Measurements from ENCODE around the gene TEX19.
A peak's percentile ranks its signal among the peaks of the same experiment; 100 is the strongest.

TEX19 gene

DNA sequence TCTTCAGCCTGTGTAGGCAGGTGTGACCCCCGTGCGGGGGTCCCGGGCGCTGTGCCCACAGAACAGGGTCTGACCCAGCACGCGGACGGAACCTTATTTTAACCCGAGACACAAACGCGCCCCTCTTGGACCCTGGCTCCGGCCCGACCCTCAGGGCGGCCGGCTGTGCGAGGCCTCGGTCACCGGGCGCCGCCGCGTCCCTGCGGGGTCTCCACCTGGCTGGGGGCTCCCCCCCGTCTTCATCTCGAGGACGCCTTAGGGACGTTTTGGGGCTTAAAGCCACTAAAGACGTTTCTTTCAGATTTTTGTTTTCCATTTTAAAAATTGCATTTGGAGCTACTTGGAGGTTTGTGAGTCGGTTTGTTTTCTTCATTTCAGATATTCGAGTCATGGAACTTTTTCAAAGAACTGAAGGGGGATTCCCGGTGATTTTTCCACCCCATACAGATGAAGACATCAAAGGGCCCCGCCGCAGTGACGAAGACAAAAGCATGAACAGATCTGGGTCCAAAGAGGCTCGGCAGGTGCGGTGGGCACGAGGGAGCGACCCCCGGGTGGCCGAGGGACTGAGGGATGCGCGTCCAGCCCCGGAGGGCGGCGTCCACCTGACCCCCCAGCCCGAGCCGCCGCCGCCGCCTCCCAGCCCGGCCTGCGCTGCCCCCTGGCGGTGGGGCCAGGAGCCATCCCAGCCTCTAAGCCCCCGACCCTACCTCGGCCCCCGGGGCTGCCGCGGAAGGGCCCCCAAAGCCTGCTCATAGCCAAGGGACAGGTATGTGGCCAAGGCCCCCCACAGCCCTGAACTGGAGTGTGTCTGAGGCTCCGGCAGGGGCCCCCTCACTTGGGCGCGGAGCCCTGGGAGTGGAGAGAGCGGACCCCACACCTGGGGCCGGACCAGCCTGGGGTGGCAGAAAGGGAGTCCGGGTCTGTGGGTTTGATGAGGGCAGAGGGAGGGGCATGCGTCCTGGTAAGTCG lies 37.8 kb upstream of the TEX19 start:
- H3K4me3 ChIP-seq (ENCODE audit: low read depth, low read length) = no peak overlapping the region

- no peak overlapping the region for H3K4me3 ChIP-seq (ENCODE audit: low read depth, low read length)
These were observed 37.0 kb upstream of the TEX19 start for GRCh38 chr17:82321947-82322466.

DNA sequence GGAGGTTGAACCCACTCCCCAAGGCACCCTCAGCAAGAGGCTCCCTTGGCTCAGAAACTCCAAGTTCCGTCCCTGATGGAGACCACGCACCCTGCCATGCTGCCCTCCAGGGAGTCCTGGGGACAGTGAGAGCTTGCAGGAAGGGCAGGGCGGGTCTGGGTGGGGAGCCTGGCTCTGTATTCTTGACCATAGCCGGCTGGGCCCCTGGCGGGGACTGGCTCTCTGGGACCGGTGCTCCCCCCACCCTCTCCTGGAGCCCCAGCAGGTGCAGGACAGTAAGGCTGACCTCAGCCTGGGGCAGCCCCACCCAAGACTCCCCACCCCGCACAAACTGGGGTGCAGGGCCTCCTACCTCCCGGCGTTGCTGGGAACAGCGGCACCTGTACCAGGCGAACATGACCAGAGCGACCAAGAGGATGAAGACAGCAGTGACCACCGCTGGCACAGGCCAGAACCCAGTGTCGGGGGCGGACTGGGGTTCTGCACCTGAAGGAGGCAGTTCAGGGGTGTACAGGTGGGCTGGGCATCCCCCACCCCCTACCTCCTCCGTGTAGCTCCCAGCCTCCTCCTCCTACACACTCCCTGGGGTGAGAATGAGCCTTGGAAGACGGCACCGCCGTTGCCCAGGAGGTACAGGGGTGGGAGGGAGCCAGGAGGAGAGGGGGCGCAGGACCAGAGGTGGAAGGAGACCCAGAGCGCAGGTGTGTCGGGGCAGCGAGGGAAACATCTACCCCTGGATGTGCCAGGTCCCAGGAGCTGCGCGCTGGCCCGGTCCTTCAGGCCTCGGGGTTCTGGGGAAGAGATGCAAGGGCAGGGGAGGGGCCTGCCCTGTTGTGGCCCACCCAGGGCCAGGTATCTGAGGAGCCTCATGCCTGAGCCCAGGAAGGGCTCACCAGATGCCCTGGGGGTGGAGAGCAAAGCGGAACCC lies 36.3 kb upstream of the TEX19 start:
- H3K4me3 ChIP-seq (ENCODE audit: low read depth, low read length) = no peak overlapping the region

GRCh38 chr17:82323514-82324234 lies 35.4 kb upstream of the TEX19 start:
- no peak overlapping the region for H3K4me3 ChIP-seq (ENCODE audit: low read depth, low read length)

- H3K4me3 ChIP-seq (ENCODE audit: low read depth, low read length) = no peak overlapping the region
These were observed 34.3 kb upstream of the TEX19 start for GRCh38 chr17:82324566-82325285.

GRCh38 chr17:82325286-82326180 lies 33.5 kb upstream of the TEX19 start:
- H3K4me3 ChIP-seq (ENCODE audit: low read depth, low read length) = no peak overlapping the region

- no peak overlapping the region for H3K4me3 ChIP-seq (ENCODE audit: low read depth, low read length)
These were observed 31.8 kb upstream of the TEX19 start for GRCh38 chr17:82327289-82327688.

DNA sequence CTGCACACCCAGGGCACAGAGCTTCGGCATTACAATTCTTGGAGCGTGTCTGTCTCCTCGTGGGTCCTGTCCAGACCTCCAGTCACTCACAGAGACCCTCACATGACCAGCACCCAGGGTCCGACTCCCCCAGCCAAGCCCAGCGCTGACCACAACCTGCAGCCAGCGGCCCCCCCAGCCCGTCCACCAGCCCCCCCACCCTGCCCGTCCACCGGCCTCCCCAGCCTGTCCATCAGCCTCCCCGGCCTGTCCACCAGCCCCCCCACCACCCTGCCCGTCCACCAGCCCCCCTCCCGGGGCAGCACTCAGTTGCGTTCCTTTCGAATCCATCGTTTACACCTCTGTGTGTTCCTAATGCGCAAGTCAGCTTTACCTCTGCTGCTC lies 31.3 kb upstream of the TEX19 start:
- H3K4me3 ChIP-seq (ENCODE audit: low read depth, low read length) = no peak overlapping the region

GRCh38 chr17:82328141-82328993 lies 30.7 kb upstream of the TEX19 start:
- no peak overlapping the region for H3K4me3 ChIP-seq (ENCODE audit: low read depth, low read length)

DNA sequence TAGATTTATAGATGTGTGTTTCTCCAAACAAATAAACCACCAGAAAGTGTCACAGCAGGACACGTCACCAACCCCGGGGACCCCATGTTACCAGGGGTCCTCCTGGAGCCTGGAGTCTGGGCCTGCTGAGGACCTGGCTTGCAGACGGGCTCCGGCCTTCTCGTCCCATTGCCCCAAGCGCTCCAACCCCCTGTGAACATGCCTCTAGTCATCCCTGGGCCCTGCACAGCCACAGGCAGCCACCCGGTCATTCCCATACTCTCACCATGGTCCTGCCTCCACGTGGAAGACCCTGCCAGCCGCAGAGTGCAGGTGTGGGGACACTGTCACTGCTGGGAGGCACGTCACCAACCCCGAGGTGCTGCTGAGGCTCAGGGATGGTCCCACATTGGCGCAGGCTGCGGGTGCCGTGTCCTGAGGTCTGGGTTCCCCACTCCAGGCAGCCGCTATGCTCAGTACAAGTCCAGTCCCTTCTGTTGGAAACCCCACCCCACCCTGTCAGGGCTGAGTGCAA lies 30.0 kb upstream of the TEX19 start:
- H3K4me3 ChIP-seq (ENCODE audit: low read depth, low read length) = no peak overlapping the region

DNA sequence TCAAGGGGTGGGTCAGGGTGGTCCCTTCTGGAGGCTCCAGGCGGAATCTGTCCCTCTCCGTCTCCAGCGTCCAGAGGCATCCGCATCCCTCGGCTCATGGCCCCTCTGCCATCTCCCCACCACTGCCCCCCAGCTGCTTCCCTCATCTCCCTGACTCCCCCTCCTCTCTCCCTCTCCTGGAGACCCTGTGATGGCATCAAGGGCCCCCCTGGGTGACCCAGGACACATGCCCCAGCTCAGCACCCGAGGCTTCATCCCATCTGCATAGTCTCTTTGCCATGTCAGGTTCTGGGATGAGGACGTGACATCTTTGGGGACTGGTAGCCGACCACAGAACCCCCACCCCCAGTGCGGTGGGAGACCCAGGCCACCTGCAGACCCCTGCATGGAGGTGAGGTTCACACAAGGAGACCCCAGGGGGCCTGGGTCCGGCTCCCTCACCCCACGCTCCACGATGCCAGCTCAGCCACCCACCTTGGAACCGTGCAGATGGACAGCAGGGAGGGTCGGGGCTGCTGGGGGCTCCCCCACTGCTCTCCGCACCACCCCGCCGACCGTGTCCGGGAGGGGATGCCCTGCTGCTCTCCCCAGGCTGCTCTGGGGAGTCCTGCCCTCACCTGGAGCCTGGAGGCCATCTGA lies 29.2 kb upstream of the TEX19 start:
- H3K4me3 ChIP-seq (ENCODE audit: low read depth, low read length) = no peak overlapping the region

DNA sequence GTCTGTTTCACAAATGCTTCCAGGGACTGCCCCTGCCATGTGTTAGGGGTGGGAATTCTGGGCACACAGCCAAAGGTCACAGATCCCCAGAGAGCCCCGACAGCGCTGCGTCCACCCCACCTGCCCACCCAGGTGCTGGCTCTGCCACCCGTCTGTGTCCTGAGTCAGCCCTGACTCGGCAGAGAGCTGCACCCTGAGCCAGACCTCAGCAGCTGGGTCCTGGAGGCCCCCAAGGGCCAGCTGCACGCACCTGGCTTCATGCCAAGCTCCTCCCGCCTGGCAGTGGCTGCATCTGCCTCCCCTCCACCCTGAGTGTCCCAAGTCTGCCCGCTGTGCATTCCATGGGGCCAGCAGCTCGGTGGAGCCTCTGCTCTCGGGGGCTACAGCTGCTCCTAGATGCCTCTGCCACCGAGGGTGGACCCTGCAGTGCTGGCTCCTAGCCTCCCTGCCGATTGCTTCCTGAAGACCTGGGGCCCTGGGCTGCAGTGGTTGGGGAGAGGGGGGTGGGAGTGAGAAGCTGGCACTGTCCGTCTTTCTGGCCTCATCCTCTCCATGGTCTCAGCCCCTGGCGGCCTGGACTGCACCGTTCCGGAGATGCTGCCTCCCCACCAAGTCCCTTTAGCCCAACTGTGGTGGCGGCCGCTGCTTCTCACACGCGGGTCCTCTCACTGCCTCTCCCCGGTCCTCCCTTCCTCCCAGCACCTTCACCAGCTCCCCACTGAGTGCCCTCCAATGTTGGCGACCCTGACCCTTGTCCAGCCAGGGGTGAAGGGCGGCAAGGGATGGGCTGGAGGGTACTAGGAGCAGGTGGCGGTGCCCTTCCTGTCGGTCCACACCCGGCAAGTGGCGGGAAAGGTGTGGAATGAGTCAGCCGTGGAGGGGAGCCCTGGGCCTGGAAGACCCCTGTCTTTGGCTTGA lies 28.5 kb upstream of the TEX19 start:
- H3K4me3 ChIP-seq (ENCODE audit: low read depth, low read length) = no peak overlapping the region

DNA sequence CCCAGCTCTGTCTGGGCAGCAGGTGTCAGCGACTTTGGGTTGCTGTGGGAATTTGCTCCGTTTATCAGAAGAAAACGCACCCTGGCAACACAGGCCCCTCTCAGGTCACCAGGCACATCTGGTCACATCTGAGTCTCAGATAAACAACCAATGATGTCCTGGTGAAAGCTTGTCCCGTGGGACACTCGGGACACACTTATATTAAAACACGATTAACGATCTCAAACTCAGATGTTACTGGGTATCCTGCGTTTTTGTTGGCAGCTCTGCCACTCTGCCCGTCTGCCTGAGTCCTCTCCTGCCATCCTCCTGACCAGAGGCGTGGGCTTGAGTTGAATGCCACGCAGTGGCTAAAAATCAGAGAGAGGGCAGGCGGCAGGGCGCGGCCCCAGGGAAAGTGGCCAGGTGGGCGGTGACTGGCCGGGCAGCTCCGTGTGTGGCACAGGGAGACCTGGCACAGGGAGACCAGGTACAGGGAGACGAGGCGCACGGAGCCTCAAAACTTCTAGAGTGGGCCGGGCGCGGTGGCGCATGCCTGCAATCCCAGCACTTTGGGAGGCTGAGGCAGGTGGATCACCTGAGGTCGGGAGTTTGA lies 27.6 kb upstream of the TEX19 start:
- H3K4me3 ChIP-seq (ENCODE audit: low read depth, low read length) = no peak overlapping the region

DNA sequence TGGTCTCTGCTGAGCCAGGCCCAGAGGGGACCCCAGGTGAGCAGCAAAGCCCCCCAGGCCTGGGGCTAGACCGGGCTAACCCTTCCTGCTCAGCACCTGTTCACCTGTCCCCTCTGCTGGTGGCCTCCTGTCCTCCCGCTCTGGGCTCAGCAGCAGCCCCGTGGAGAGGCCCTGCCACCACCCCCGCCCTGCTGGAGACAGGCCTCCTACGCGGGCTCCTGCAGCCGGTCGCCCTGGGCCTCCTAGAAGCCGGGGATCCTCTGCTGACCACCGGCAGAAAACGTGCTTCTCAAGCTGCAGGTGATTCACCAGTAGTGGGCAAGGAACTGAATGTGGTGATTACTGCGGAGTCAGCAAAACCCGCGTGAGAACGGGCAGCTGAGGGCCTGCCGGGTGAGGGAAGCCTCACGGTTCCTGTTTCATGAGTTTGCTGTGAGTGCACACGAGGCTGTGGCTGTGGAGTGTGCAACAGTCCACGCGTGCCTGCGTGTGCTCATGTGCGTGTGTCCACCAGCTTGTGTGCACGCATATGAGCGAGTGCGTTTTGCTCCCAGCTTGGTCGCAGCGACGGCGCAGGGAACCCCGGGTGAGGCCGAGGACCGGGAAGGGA lies 26.3 kb upstream of the TEX19 start:
- H3K4me3 ChIP-seq (ENCODE audit: low read depth, low read length) = no peak overlapping the region

- peak within 1 kb of the TSS; percentile 13 for H3K4me3 ChIP-seq (ENCODE audit: low read depth, low read length)
These were observed 25.5 kb upstream of the TEX19 start, which contains the start of gene SECTM1 for GRCh38 chr17:82333279-82334171. SECTM1 (minus strand) TSS chr17:82333766; CDS start chr17:82327240, 6,526 bp downstream.
